Stimulated activated CD8-positive, alpha-beta memory T cell treated with anti-CD3 and anti-CD28 coated beads, Interleukin-7, amount 100 ng/mL, for 4 hours (primary cell): ENCODE measurements around the gene DCTD.

ENCODE experiments used
- DNase-seq, 2 donors: peaks; one replicate each; pipeline ENCODE4 v3.0.0-alpha.2; 2020; ENCODE audit warnings: low read depth in 2 of 2

DCTD gene

GRCh38 chr4:182842104-182842600 lies 75.0 kb downstream of the DCTD start:
- DNase-seq: no peak

- DNase-seq: no peak
Observed at GRCh38 chr4:182840108-182840507, 77.1 kb downstream of the DCTD start.
